GM18873 (cell line): ENCODE results near the gene AATF.

Experiments
- ATAC-seq: cut with Tn5 transposase; IDR thresholded peaks from one replicate; pipeline ENCODE4 v1.9.1; 2021; ENCODE audit warnings: mild to moderate bottlenecking, moderate library complexity, moderate number of reproducible peaks; ENCODE audit not compliant: unreplicated experiment, low FRiP score

AATF gene

GRCh38 chr17:36948717-36949460, at the start of gene AATF:
AATF (plus strand) TSS chr17:36948954; CDS start chr17:36949126, 172 bp downstream.
- ATAC-seq: peak; percentile 75

- no peak for ATAC-seq
Measured at GRCh38 chr17:36899250-36900159, 49.2 kb upstream of the AATF start.

GRCh38 chr17:36900160-36900512, 48.6 kb upstream of the AATF start:
- ATAC-seq: no peak

- ATAC-seq: no peak
Measured at GRCh38 chr17:36901506-36901905, 47.2 kb upstream of the AATF start.

GRCh38 chr17:36907407-36907806, 41.3 kb upstream of the AATF start:
- ATAC-seq: no peak

GRCh38 chr17:36910513-36910912, 38.2 kb upstream of the AATF start:
- no peak for ATAC-seq

- ATAC-seq: no peak
Measured at GRCh38 chr17:36911001-36911400, 37.8 kb upstream of the AATF start.

- ATAC-seq: no peak
Measured at GRCh38 chr17:36913132-36913531, 35.6 kb upstream of the AATF start.

- ATAC-seq: no peak
Measured at GRCh38 chr17:36918211-36918691, 30.5 kb upstream of the AATF start.

GRCh38 chr17:36919407-36919968, 29.3 kb upstream of the AATF start:
- ATAC-seq: no peak

- no peak for ATAC-seq
Measured at GRCh38 chr17:36920032-36921005, 28.4 kb upstream of the AATF start.

GRCh38 chr17:36921095-36921851, 27.5 kb upstream of the AATF start:
- ATAC-seq: no peak

- no peak for ATAC-seq
Measured at GRCh38 chr17:36922175-36922574, 26.6 kb upstream of the AATF start.

- ATAC-seq: no peak
Measured at GRCh38 chr17:36923814-36924221, 24.9 kb upstream of the AATF start.

- ATAC-seq: no peak
Measured at GRCh38 chr17:36926226-36926625, 22.5 kb upstream of the AATF start.

- ATAC-seq: no peak
Measured at GRCh38 chr17:36926701-36927100, 22.1 kb upstream of the AATF start.

- ATAC-seq: no peak
Measured at GRCh38 chr17:36928471-36929345, 20.0 kb upstream of the AATF start.

GRCh38 chr17:36929851-36930582, 18.7 kb upstream of the AATF start:
- ATAC-seq: no peak
